Measurements from ENCODE around the gene TMOD1.

GRCh38 chr9:97594381-97594921 lies 93.0 kb downstream of the TMOD1 start:
- TF ChIP-seq CTCF (IDR thresholded peaks at IDR 0.05) (no peak), POLR2A (IDR thresholded peaks at IDR 0.05) (no peak)
